ENCODE data around the gene YEATS2.

- no peak for TF ChIP-seq CTCF (conservative IDR thresholded peaks at IDR 0.05; ENCODE audit: low read length)
- TF ChIP-seq EZH2phosphoT487 (IDR thresholded peaks at IDR 0.05; ENCODE audit: borderline replicate concordance), result no peak
Measured at GRCh38 chr3:183808355-183808754, 110.8 kb downstream of the YEATS2 start.

Data from Loucy (cell line).